ENCODE measurements around the gene FAM53A.

DNA sequence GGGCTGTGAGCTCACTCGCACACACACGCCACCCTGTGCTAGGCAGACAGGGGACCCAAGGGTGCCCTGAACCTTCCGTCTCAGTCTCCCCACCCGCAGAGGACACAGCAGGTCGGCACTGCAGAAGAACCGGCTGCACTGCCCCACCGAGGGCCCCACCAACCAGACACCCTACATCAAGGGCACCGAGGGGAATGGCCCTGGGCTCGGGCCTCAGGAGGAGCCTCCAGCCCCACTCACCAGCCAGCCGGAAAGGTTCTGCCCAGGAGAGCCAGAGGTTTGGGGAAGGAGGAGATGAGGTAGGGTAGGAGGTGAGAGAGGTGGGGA is 45.9 kb downstream of the FAM53A start:
- TF ChIP-seq POLR2AphosphoS5 (IDR thresholded peaks at IDR 0.05; ENCODE audit: low read depth, low read length) (no peak), ZBTB7A (CRISPR knock-in tag; IDR thresholded peaks at IDR 0.05) (no peak), HHEX (CRISPR knock-in tag; IDR thresholded peaks at IDR 0.05) (no peak), RNF2 (conservative IDR thresholded peaks at IDR 0.05; ENCODE audit: low read depth) (no peak), NR2C2 (CRISPR knock-in tag; IDR thresholded peaks at IDR 0.05; ENCODE audit: borderline replicate concordance) (no peak), HDAC2 (CRISPR knock-in tag; IDR thresholded peaks at IDR 0.05) (no peak), POLR2A (IDR thresholded peaks at IDR 0.05; ENCODE audit: insufficient read depth in 1 of 2, low read depth in 2 of 2, low read length in 2 of 2) (no peak), MAZ (IDR thresholded peaks at IDR 0.05; ENCODE audit: borderline replicate concordance, low read depth, low read length) (no peak), MAZ (CRISPR knock-in tag; IDR thresholded peaks at IDR 0.05; ENCODE audit: low read depth) (no peak), EED (CRISPR knock-in tag; IDR thresholded peaks at IDR 0.05) (no peak), JUND (CRISPR knock-in tag; IDR thresholded peaks at IDR 0.05) (no peak), ZNF253 (CRISPR knock-in tag; IDR thresholded peaks at IDR 0.05; ENCODE audit: borderline replicate concordance) (no peak), TCF12 (IDR thresholded peaks at IDR 0.05) (no peak), TCF12 (CRISPR knock-in tag; IDR thresholded peaks at IDR 0.05) (no peak)
- TF ChIP-seq, protein P1, sequence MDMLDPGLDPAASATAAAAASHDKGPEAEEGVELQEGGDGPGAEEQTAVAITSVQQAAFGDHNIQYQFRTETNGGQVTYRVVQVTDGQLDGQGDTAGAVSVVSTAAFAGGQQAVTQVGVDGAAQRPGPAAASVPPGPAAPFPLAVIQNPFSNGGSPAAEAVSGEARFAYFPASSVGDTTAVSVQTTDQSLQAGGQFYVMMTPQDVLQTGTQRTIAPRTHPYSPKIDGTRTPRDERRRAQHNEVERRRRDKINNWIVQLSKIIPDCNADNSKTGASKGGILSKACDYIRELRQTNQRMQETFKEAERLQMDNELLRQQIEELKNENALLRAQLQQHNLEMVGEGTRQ (IDR thresholded peaks at IDR 0.05; ENCODE audit: low read depth, low read length): no peak
- TF ChIP-seq, protein P1 (CRISPR knock-in tag; IDR thresholded peaks at IDR 0.05; ENCODE audit: borderline replicate concordance): no peak
- TF ChIP-seq, protein P2, sequence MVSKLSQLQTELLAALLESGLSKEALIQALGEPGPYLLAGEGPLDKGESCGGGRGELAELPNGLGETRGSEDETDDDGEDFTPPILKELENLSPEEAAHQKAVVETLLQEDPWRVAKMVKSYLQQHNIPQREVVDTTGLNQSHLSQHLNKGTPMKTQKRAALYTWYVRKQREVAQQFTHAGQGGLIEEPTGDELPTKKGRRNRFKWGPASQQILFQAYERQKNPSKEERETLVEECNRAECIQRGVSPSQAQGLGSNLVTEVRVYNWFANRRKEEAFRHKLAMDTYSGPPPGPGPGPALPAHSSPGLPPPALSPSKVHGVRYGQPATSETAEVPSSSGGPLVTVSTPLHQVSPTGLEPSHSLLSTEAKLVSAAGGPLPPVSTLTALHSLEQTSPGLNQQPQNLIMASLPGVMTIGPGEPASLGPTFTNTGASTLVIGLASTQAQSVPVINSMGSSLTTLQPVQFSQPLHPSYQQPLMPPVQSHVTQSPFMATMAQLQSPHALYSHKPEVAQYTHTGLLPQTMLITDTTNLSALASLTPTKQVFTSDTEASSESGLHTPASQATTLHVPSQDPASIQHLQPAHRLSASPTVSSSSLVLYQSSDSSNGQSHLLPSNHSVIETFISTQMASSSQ (IDR thresholded peaks at IDR 0.05; ENCODE audit: low read depth): no peak
- TF ChIP-seq, protein P2 (CRISPR knock-in tag; IDR thresholded peaks at IDR 0.05; ENCODE audit: borderline replicate concordance): no peak

Data from HepG2 (cell line).